Measurements from ENCODE around the gene RPL26.
"Not testable (repeated sequence)": the region's sequence is repeated elsewhere in the genome, so short reads cannot be mapped to it uniquely, and the experiment has no call there.

RPL26 gene

GRCh38 chr17:8387914-8388651 is 5.1 kb upstream of the RPL26 start:
- TF ChIP-seq CTCF (conservative IDR thresholded peaks at IDR 0.05; ENCODE audit: low read depth, low read length), result no peak
- no peak for DNase-seq (ENCODE audit: low read depth)
- no peak overlapping the region for H3K4me3 ChIP-seq (ENCODE audit: low read length)

GRCh38 chr17:8386841-8387240 is 3.8 kb upstream of the RPL26 start:
- no peak for TF ChIP-seq CTCF (conservative IDR thresholded peaks at IDR 0.05; ENCODE audit: low read depth, low read length)
- H3K4me3 ChIP-seq (ENCODE audit: low read length), result no peak overlapping the region
- no peak for DNase-seq (ENCODE audit: low read depth)

- no peak for TF ChIP-seq CTCF (conservative IDR thresholded peaks at IDR 0.05; ENCODE audit: low read depth, low read length)
- no peak overlapping the region for H3K4me3 ChIP-seq (ENCODE audit: low read length)
- no peak for DNase-seq (ENCODE audit: low read depth)
Observed at GRCh38 chr17:8384801-8385378, 1.9 kb upstream of the RPL26 start.

- DNase-seq (ENCODE audit: low read depth), result no peak
- no peak for TF ChIP-seq CTCF (conservative IDR thresholded peaks at IDR 0.05; ENCODE audit: low read depth, low read length)
- peak overlapping the region; percentile 98 for H3K4me3 ChIP-seq (ENCODE audit: low read length)
Observed at GRCh38 chr17:8382880-8383142, 182 bp downstream of the RPL26 start.

GRCh38 chr17:8382052-8382879 is 727 bp downstream of the RPL26 start:
- peak overlapping the region; percentile 98 for H3K4me3 ChIP-seq (ENCODE audit: low read length)
- TF ChIP-seq CTCF (conservative IDR thresholded peaks at IDR 0.05; ENCODE audit: low read depth, low read length), result no peak
- DNase-seq (ENCODE audit: low read depth), result no peak

GRCh38 chr17:8380049-8380448 is 2.9 kb downstream of the RPL26 start:
- TF ChIP-seq CTCF (conservative IDR thresholded peaks at IDR 0.05; ENCODE audit: low read depth, low read length), result no peak

GRCh38 chr17:8378117-8378516 is 4.9 kb downstream of the RPL26 start:
- not testable (repeated sequence) for H3K4me3 ChIP-seq (ENCODE audit: low read length); DNase-seq (ENCODE audit: low read depth)

More at GRCh38 chr17:8380049-8380448, 2.9 kb downstream of the RPL26 start:
- no peak overlapping the region for H3K4me3 ChIP-seq (ENCODE audit: low read length)
- DNase-seq (ENCODE audit: low read depth), result no peak

All from retinal pigment epithelial cell (primary cell).